ENCODE measurements around the gene GPATCH4. TPM values are rescaled to one million over a fixed set of nuclear protein-coding genes. Genes with fewer than 3 reads are reported as not detected.

Gene GPATCH4
- total RNA-seq (10 to 100 TPM in 9 of 10 donors, 1 to 10 TPM in 1; 9.3 to 25.4 (median 13.3) TPM), polyA plus RNA-seq (10 to 100 TPM; 24.1 to 34.5 TPM)
- long read RNA-seq, donor 1, transcript GPATCH4-202 (7 exons, 934 nt): minor isoform, 5 of 19 reads
- long read RNA-seq, donor 1, transcript GPATCH4-201 (8 exons, 1,972 nt): major isoform, 8 of 19 reads
- long read RNA-seq, donor 1, partial matches to known transcripts: 0 of 19 reads
- long read RNA-seq, donor 1, other reads (novel, unspliced or antisense): 6 of 19 reads
- long read RNA-seq, donor 2, partial matches to known transcripts: 1 of 12 reads
- long read RNA-seq, donor 2, other reads (novel, unspliced or antisense): 2 of 12 reads
- long read RNA-seq, donor 3, transcript GPATCH4-201 (8 exons, 1,972 nt): major isoform, 7 of 15 reads
- long read RNA-seq, donor 3, partial matches to known transcripts: 0 of 15 reads
- long read RNA-seq, donor 3, other reads (novel, unspliced or antisense): 6 of 15 reads

- Histone ChIP-seq H3K4me3 (peak within 1 kb of the TSS; percentile 34 to 85 (median 70)), H3K27me3 (no peaks in the 10 kb centered on the region), H3K4me1 (peaks cover 7 to 25% (median 15%) of the 10 kb centered on the region in 9 donors), H3K27ac (peak within 1 kb of the TSS in 9 of 10 donors; percentile 57 to 84 (median 80)), H3K9me3 (no peaks in the 10 kb centered on the region), H3K36me3 (peaks cover 0 to 31% (median 6%) of the 10 kb centered on the region in 9 donors)
- DNase-seq: peak; percentile 59 to 84
- ATAC-seq: peak; percentile 78 to 92 (median 87)
- 0 to 1% methylated on average over 35 of the region's 35 CpGs for WGBS, 2 donors
- no peak for TF ChIP-seq CTCF (IDR thresholded peaks at IDR 0.05)
- intact Hi-C loops (cut with DNase I): loop anchor here in 5 of 10 donors (5.0 to 10.0 kb wide), 5 partner anchors 99 to 216 kb away; partner anchors contain the start of gene MEF2D (in 1 of the 5)
Measured at GRCh38 chr1:156601122-156601830, at the start of gene GPATCH4. Gene GPATCH4 (minus strand): TSS chr1:156601479.

DNA sequence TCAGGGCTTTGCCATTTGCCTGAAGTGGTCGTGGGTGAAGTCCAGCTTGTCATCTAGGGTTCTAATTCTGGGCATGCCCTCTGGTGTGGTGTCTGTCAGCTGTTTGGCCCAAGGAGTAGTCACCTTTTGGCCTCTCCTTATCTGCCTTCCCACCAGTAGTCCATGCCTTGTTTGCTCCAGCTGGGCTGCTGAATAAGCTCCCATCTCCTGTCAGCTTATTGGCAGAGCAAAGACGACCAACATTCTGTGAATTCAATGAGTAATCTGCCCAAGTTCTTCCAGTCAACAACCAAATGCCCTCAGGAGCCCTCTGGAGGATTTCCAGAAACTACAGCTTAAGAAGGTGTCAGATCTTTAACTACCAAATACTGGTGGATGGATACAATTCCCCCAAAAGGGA is 47.7 kb upstream of the GPATCH4 start:
- H3K9me3 ChIP-seq: no peaks in the 10 kb centered on the region
- intact Hi-C loops (cut with DNase I): no loop called here
- TF ChIP-seq CTCF (IDR thresholded peaks at IDR 0.05): no peak
- DNase-seq (no peak), ATAC-seq (no peak)
- H3K4me1 ChIP-seq: no peaks in the 10 kb centered on the region
- no peak overlapping the region for H3K27ac ChIP-seq
- H3K4me3 ChIP-seq: no peak overlapping the region
- H3K27me3 ChIP-seq: peaks cover 0 to 73% (median 65%) of the 10 kb centered on the region in 7 donors
- no peaks in the 10 kb centered on the region for H3K36me3 ChIP-seq
- 7 to 29% methylated on average over 2 of the region's 2 CpGs for WGBS, 2 donors

DNA sequence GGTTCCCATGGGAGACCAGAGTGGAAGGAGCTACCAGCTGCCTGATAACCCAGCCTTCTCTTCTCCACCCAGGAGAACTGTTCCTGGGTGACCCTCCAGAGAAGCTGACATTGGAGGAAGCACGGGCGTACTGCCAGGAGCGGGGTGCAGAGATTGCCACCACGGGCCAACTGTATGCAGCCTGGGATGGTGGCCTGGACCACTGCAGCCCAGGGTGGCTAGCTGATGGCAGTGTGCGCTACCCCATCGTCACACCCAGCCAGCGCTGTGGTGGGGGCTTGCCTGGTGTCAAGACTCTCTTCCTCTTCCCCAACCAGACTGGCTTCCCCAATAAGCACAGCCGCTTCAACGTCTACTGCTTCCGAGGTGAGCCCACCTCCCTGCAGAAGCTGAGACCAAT is 47.2 kb upstream of the GPATCH4 start:
- ATAC-seq: no peak
- no peaks in the 10 kb centered on the region for H3K4me1 ChIP-seq
- DNase-seq: no peak
- no peak overlapping the region for H3K27ac ChIP-seq
- WGBS, 2 donors: 83% methylated on average over 10 of the region's 10 CpGs
- H3K27me3 ChIP-seq: peaks cover 0 to 74% (median 62%) of the 10 kb centered on the region in 7 donors
- intact Hi-C loops (cut with DNase I): no loop called here
- H3K4me3 ChIP-seq: no peak overlapping the region
- H3K9me3 ChIP-seq: no peaks in the 10 kb centered on the region
- no peak for TF ChIP-seq CTCF (IDR thresholded peaks at IDR 0.05)
- no peaks in the 10 kb centered on the region for H3K36me3 ChIP-seq

DNA sequence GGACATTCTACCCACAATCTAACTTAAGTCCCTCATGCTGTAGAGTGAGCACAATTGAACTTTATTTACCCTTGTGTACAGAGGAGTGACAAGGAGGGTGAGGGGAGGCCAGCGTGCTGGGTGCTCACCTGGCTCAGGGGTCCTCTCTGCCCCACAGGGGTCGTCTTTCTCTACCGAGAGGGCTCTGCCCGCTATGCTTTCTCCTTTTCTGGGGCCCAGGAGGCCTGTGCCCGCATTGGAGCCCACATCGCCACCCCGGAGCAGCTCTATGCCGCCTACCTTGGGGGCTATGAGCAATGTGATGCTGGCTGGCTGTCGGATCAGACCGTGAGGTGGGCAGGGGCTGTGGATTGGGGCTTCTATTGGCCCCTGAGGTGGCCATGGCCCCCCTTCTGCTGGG is 46.1 kb upstream of the GPATCH4 start:
- no peak for TF ChIP-seq CTCF (IDR thresholded peaks at IDR 0.05)
- no peak for DNase-seq
- Histone ChIP-seq H3K27me3 (peaks cover 0 to 79% (median 63%) of the 10 kb centered on the region in 7 donors), H3K9me3 (no peaks in the 10 kb centered on the region), H3K4me1 (peaks cover 0 to 3% (median 2%) of the 10 kb centered on the region in 9 donors), H3K4me3 (no peak overlapping the region), H3K27ac (no peak overlapping the region), H3K36me3 (no peaks in the 10 kb centered on the region)
- intact Hi-C loops (cut with DNase I): no loop called here
- WGBS, 2 donors: 74 to 79% methylated on average over 10 of the region's 10 CpGs
- ATAC-seq: no peak
